Spinal cord (tissue), 10 donors: Measurements from ENCODE around the gene DMRTB1. TPM values are rescaled to one million over a fixed set of nuclear protein-coding genes. Genes with fewer than 3 reads are reported as not detected.
"Not testable (repeated sequence)": the region's sequence is repeated elsewhere in the genome, so short reads cannot be mapped to it uniquely, and the experiment has no call there.

Experiments used
- DNase-seq, 6 donors: peaks; one replicate each; pipeline versions ENCODE4 v3.0.0 to v3.0.0-alpha.2; 2013 to 2015; ENCODE audit warnings: low spot score in 6 of 6, low read depth in 4 of 6
- H3K27ac ChIP-seq: one replicate; pipeline ENCODE4 v1.5.1; 2013; ENCODE audit warnings: low read depth, low read length, control low read depth
- H3K27me3 ChIP-seq: one replicate; pipeline ENCODE4 v1.6.1; 2013; ENCODE audit warnings: low read length; ENCODE audit not compliant: control insufficient read depth, insufficient read depth
- H3K36me3 ChIP-seq: one replicate; pipeline ENCODE4 v1.6.1; 2013; ENCODE audit warnings: low read length; ENCODE audit not compliant: control insufficient read depth, insufficient read depth
- H3K4me1 ChIP-seq: one replicate; pipeline ENCODE4 v1.6.1; 2013; ENCODE audit warnings: low read length; ENCODE audit not compliant: control insufficient read depth, insufficient read depth
- H3K4me3 ChIP-seq: one replicate; pipeline ENCODE4 v1.5.1; 2013; ENCODE audit warnings: low read depth, low read length, control low read depth
- H3K9me3 ChIP-seq: one replicate; pipeline ENCODE4 v1.6.1; 2013; ENCODE audit warnings: low read length; ENCODE audit not compliant: control insufficient read depth, insufficient read depth
- WGBS: methylation state at CpG from one replicate; pipeline ENCODE4 v1.1.5; 2013; ENCODE audit warnings: missing lambda C conversion rate; ENCODE audit not compliant: insufficient coverage; 5-methylcytosine and 5-hydroxymethylcytosine counted together
- polyA plus RNA-seq, 2 donors: library from polyadenylated mRNA; unstranded; fragments of 120-200 nt; gene quantifications; one replicate each; pipeline ENCODE4 v1.2.1, GENCODE V29; 2013; ENCODE audit not compliant: insufficient read length in 2 of 2
- total RNA-seq, 2 donors: library from RNA; depleted of rRNA in 1 of 2; stranded (reverse); fragments of 120-200 nt in 1 of 2; fragments of >200 nt in 1 of 2; gene quantifications; one replicate each; pipeline versions ENCODE4 v1.2.3 to v1.2.4, GENCODE V29; 2013 to 2014
- donor health status: healthy.

DMRTB1 gene
- total and polyA plus RNA-seq, 4 donors, result not detected

DNA sequence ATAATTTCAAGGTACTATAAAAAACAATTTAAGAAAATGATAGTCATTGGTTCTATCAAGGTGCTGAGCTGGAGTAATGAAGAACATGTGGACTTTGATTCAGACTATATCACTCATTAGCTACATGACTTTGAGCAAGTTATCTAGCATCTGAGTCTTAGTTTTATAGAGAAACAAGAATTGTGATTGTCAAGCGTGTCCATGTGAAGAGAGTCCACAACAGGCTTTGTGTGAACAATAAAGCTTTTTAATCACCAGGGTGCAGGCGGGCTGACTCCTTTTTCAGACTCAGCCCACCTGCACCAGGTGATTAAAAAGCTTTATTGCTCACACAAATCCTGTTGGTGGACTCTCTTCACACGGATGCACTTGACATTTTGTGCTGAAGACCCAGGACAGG, 26.6 kb upstream of the DMRTB1 start:
- H3K9me3 ChIP-seq, result no peaks in the 10 kb centered on the region
- H3K4me3 ChIP-seq, result no peak overlapping the region
- no peaks in the 10 kb centered on the region for H3K36me3 ChIP-seq
- DNase-seq, result no peak
- no peak overlapping the region for H3K27ac ChIP-seq
- H3K27me3 ChIP-seq, result no peaks in the 10 kb centered on the region
- 86% methylated on average over 2 of the region's 3 CpGs for WGBS
- no peaks in the 10 kb centered on the region for H3K4me1 ChIP-seq

DNA sequence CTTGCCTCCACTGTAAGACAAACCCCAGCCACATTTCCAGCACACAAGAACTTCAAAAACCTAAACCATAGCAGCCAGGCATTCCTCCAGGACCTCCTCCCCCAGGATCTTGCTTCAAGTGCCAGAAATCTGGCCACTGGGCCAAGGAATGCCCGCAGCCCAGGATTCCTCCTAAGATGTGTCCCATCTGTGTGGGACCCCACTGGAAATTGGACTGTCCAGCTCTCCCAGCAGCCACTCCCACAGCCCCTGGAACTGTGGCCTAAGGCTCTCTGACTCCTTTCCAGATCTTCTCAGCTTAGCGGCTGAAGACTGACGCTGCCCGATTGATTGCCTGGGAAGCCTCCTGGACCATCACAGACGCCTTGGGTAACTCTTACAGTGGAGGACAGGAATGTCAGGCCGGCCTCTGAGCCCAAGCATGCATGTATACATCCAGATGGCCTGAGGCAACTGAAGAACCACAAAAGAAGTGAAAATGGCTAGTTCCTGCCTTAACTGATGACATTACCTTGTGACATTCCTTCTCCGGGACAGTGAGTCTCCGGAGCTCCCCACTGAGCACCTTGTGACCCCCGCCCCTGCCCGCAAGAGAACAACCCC, 24.7 kb upstream of the DMRTB1 start:
- not testable (repeated sequence) for H3K9me3 ChIP-seq, DNase-seq, H3K4me3 ChIP-seq, H3K36me3 ChIP-seq, H3K4me1 ChIP-seq, H3K27ac ChIP-seq, H3K27me3 ChIP-seq
- WGBS, result 83% methylated on average over 10 of the region's 10 CpGs

DNA sequence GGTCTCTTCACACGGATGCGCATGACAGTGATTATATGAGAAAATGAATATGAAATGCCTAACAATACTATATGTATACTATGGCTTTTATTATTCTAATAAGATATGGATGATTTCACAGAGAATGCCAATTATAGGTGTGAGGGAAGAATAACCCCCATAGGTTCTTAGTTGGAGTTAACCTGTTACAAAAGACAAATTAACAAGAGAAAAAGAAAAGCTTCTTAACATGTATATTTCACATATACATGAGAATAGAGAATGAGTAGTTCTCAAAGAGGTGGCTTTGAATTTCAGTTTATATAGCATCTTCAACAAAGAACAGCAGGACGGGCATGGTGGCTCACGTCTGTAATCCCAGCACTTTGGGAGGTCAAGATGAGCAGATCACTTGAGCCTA, 24.0 kb upstream of the DMRTB1 start:
- H3K27ac ChIP-seq, result no peak overlapping the region
- no peaks in the 10 kb centered on the region for H3K27me3 ChIP-seq
- H3K9me3 ChIP-seq, result no peaks in the 10 kb centered on the region
- peaks cover 4% of the 10 kb centered on the region for H3K36me3 ChIP-seq
- 79% methylated on average over 2 of the region's 4 CpGs for WGBS
- H3K4me1 ChIP-seq, result no peaks in the 10 kb centered on the region
- no peak for DNase-seq
- no peak overlapping the region for H3K4me3 ChIP-seq

DNA sequence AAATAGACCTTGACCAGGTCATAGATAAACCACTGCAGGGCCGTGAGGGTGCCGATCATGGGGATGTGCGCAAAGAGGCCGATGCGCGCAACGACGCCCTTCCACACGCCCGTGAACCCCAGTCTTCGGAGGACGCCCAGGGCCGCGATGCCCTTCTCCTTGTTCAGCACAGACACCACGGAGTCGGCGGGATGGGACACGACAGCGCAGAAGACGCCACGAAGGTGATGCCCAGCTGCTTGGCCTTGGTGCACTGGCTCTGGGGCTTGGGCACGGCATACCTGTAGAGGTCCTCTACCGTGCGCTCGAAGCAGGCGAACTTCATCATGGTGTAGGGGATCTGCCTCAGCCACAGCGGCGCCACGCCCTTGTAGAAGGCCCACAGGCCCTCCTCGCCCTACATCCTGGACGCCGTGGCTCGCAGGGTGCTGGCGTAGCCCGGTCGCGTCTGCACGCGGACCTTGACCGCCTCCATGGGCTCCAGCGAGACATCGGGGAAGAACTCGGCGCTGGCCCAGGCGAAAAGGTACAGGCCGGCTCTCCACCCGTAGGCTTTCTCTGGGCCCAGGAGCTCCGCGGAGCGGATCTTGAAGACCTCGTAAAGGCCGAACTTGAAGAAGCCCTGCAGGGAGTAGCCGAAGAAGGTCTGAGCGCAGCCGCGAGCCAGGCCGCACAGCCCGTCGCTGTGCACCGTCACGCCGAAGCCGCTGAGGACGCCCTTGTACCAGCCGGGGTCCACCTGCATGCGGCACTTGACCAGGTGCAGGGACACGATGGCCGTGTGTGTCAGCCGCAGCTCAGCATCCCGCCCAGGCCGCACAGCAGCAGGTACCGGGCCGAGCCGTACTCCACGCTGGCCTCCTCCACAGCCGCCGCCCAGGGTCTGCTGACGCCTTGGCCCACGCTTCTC, 20.5 kb upstream of the DMRTB1 start:
- H3K27me3 ChIP-seq, result no peaks in the 10 kb centered on the region
- WGBS, result 98% methylated on average over 79 of the region's 79 CpGs
- no peaks in the 10 kb centered on the region for H3K9me3 ChIP-seq
- DNase-seq, result no peak
- H3K4me1 ChIP-seq, result no peaks in the 10 kb centered on the region
- H3K36me3 ChIP-seq, result peaks cover 4% of the 10 kb centered on the region
- H3K27ac ChIP-seq, result no peak overlapping the region
- no peak overlapping the region for H3K4me3 ChIP-seq

DNA sequence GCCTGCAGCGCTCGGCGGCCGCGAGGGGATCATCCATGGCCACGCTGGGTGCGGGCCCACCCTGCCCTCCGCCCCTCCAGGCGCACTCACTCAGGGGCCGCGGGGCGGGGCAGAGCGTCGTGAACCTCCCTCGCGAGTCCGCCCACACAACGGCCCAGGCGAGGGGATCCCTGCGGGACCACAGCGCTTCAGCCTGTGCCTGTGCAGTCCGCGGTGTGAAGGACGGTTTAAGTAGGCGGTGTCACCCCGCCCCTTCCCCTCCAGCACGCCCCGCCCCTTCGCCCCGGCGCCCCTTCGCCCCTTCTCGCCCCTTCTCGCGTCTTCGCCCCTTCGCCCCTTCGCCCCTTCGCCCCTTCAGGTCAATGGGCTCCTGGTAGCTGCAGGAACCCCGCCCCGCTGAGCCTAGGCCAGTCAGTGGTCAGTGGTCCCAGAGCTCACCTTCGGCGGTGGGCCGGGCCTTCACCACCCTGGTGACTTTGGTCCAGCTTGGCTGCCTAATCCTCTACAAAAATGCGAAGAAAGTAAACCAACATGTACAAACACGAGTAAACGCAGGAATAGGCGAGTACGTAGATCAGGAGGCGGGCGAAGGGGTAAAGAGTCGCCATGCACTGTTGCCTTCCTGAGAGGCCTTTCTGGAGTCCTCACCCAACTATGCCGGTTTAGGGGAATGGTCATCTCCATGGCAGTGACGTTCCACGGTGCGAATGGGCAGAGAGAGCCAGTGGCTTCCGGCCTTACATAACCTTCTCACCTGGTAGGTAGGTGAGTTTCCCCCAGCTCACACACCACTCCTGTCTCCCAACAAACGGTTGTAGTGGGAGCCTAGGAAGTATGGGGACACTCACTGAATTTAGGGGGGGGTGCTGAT, 19.6 kb upstream of the DMRTB1 start:
- DNase-seq, result no peak
- no peaks in the 10 kb centered on the region for H3K9me3 ChIP-seq
- over 99% methylated on average over 44 of the region's 58 CpGs for WGBS
- H3K27me3 ChIP-seq, result no peaks in the 10 kb centered on the region
- no peak overlapping the region for H3K27ac ChIP-seq
- peaks cover 4% of the 10 kb centered on the region for H3K36me3 ChIP-seq
- H3K4me3 ChIP-seq, result no peak overlapping the region
- no peaks in the 10 kb centered on the region for H3K4me1 ChIP-seq

DNA sequence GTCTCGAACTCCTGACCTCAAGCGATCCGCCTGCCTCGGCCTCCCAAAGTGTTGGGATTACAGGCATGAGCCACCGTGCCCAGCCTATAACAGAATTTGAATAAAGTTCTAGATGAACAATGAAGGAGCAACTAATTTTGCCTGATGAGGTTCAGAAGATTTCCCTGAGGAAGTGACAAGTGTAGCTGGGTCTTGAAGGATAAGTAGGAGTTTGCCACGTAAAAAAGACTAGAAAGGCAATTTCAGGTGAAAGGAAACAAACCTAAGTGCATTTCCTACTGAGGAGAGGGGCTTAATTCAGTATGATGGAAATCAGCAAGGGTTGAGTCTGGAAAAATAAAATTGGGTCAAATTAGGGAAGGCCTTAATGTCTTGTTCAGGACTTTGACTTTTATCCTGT, 18.6 kb upstream of the DMRTB1 start:
- no peak for DNase-seq
- WGBS, result 89% methylated on average over 2 of the region's 6 CpGs

DNA sequence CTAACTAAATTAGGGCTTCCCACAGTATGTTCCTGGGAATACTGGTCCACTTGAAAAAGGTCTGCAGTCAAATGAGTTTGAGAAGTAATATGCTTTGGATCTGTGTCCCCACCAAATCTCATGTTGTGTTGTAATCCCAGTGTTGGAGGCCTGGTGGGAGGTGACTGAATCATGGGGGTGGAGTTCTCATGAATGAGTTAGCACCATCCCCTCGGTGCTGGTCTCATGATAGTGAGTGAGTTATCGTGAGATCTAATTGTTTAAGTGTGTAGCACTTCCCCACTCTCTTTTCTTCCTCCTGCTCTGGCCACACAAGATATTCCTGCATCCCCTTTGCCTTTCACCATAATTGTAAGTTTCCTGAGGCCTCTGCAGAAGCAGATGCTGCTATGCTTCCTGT, 16.9 kb upstream of the DMRTB1 start:
- no peak overlapping the region for H3K27ac ChIP-seq
- WGBS, result no CpG with 5 or more reads among the region's 2 CpGs
- no peak for DNase-seq
- no peaks in the 10 kb centered on the region for H3K9me3 ChIP-seq
- H3K4me1 ChIP-seq, result no peaks in the 10 kb centered on the region
- H3K27me3 ChIP-seq, result no peaks in the 10 kb centered on the region
- H3K4me3 ChIP-seq, result no peak overlapping the region
- peaks cover 4% of the 10 kb centered on the region for H3K36me3 ChIP-seq

More for the DNA sequence above, 18.6 kb upstream of the DMRTB1 start:
- Histone ChIP-seq H3K4me1 (no peaks in the 10 kb centered on the region), H3K27me3 (no peaks in the 10 kb centered on the region), H3K9me3 (no peaks in the 10 kb centered on the region), H3K27ac (no peak overlapping the region), H3K36me3 (peaks cover 4% of the 10 kb centered on the region), H3K4me3 (no peak overlapping the region)

DNA sequence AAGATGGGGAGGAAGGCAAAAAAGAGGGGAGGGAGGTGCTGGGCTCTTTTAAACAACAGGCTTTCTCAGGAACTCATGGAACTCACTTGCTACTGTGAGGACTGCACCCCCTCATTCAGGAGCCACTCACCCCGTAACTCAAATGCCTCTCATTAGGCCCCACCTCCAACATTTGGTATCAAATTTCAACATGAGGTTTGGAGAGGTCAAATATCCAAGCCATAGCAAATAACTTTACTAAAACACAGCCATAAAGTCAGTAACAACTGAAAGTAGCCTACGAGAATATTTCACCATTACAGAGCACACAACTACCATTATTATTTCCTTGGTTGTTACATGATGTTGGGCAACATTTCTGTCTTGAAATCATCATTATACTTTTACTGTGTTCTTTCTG, 13.1 kb upstream of the DMRTB1 start:
- no peak overlapping the region for H3K27ac ChIP-seq
- H3K27me3 ChIP-seq, result peaks cover 2% of the 10 kb centered on the region
- WGBS, result 86% methylated on average over 1 of the region's 2 CpGs

DNA sequence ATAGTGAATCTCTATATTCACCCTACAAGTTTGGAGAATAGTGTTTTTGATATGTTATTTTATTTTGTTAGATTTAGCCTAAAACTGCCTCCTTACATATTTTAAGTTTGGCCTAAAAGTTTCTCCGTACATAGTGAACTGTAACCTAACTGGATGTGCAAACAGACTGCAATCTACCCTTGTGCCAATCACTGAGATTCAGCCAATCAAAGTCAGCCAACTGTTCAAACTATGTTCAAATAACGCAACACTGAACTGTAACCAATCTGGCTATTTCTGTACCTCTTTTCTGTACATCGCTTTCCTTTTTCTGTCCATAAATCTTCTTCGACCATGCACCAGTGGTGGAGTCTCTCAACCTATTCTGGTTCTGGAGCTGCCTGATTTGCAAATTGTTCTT, 11.8 kb upstream of the DMRTB1 start:
- Histone ChIP-seq H3K36me3 (no peaks in the 10 kb centered on the region), H3K4me3 (no peak overlapping the region), H3K9me3 (no peaks in the 10 kb centered on the region), H3K27ac (no peak overlapping the region), H3K4me1 (no peaks in the 10 kb centered on the region), H3K27me3 (peaks cover 2% of the 10 kb centered on the region)
- 91% methylated on average over 4 of the region's 4 CpGs for WGBS
- DNase-seq, result no peak

More for the DNA sequence above, 13.1 kb upstream of the DMRTB1 start:
- Histone ChIP-seq H3K36me3 (no peaks in the 10 kb centered on the region), H3K4me3 (no peak overlapping the region), H3K9me3 (no peaks in the 10 kb centered on the region), H3K4me1 (no peaks in the 10 kb centered on the region)
- no peak for DNase-seq
